Activated T-cell treated with anti-CD3 and anti-CD28 coated beads, Interleukin-2, amount 50 U/mL, for 72 hours (primary cell): ENCODE measurements around the gene UCK2. TPM values are rescaled to one million over a fixed set of nuclear protein-coding genes. Genes with fewer than 3 reads are reported as not detected.
A peak's percentile ranks its signal among the peaks of the same experiment; 100 is the strongest.

Experiments
- ATAC-seq, 2 donors: fragments of 150-1000 bp; cut with Tn5 transposase; replicated peaks in 1 of 2; 2 replicates each; pipeline ENCODE4 v1.10.0; 2021; ENCODE audit warnings: moderate library complexity in 2 of 2, mild to moderate bottlenecking in 1 of 2
- DNase-seq, 2 donors: peaks; one replicate each; pipeline ENCODE4 v3.0.0; 2021 to 2022; ENCODE audit warnings: mixed read lengths in 1 of 2
- H3K27ac Mint-ChIP-seq: one replicate; pipeline ENCODE4 v1.8.0; 2022; ENCODE audit warnings: mild to moderate bottlenecking, moderate library complexity, mixed read lengths
- H3K27me3 Mint-ChIP-seq: one replicate; pipeline ENCODE4 v1.8.0; 2022; ENCODE audit warnings: low read depth, mixed read lengths
- H3K36me3 Mint-ChIP-seq, 2 donors: one replicate each; pipeline ENCODE4 v1.8.0; 2022; ENCODE audit warnings: mixed read lengths in 2 of 2, mild to moderate bottlenecking in 1 of 2; ENCODE audit not compliant: insufficient read depth in 2 of 2
- H3K4me1 Mint-ChIP-seq: one replicate; pipeline ENCODE4 v1.8.0; 2022; ENCODE audit warnings: low read depth, mixed read lengths
- H3K4me3 Mint-ChIP-seq, 2 donors: one replicate each; pipeline ENCODE4 v1.8.0; 2022; ENCODE audit warnings: mild to moderate bottlenecking in 2 of 2, mixed read lengths in 2 of 2, moderate library complexity in 2 of 2
- H3K9me3 Mint-ChIP-seq, 2 donors: one replicate each; pipeline ENCODE4 v1.8.0; 2022; ENCODE audit warnings: mixed read lengths in 2 of 2
- total RNA-seq, 2 donors: library from RNA; stranded (reverse); gene quantifications; one replicate each; pipeline ENCODE4 v1.2.3, GENCODE V29; 2022

The UCK2 gene
- total RNA-seq, 2 donors from 2014 or later: 39.8 to 47.3 TPM

DNA sequence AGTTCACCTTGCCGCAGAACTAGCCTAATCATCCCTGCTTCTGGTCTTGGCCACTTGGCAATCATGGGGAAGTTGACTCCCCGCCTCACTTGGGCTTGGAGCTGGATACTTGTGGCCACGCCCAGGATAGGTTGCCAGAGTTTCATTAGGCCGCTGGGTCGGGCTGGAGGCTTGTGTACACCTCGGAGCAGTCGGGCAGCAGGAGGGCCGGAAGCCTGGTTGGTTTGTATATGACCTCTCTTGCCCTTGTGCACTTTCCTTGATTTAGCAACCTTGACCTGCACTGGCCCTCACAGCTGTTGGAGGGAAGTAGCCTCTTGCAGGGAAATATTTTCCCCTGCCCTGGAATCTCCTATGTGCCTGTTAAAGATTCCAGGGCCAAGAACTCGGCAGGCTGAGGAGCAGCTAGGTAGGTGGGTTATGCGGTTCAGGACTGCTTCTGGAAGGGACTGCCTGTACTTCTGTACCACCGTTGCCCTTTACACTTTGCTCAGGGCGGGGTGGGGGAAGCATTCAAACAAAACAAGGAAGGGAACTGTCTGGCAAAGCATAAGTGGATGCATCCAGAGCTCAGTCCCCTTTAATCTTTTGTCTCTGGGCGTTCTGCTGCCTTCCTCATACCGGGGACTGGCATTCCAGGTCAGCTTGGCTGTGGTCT is 83.5 kb downstream of the UCK2 start:
- Mint-ChIP-seq H3K27ac (no peak overlapping the region), H3K4me3 (no peak overlapping the region), H3K27me3 (no peaks in the 10 kb centered on the region), H3K36me3 (peaks cover 1 to 3% of the 10 kb centered on the region in 2 donors), H3K4me1 (no peaks in the 10 kb centered on the region), H3K9me3 (no peaks in the 10 kb centered on the region)
- no peak for ATAC-seq
- DNase-seq: no peak

DNA sequence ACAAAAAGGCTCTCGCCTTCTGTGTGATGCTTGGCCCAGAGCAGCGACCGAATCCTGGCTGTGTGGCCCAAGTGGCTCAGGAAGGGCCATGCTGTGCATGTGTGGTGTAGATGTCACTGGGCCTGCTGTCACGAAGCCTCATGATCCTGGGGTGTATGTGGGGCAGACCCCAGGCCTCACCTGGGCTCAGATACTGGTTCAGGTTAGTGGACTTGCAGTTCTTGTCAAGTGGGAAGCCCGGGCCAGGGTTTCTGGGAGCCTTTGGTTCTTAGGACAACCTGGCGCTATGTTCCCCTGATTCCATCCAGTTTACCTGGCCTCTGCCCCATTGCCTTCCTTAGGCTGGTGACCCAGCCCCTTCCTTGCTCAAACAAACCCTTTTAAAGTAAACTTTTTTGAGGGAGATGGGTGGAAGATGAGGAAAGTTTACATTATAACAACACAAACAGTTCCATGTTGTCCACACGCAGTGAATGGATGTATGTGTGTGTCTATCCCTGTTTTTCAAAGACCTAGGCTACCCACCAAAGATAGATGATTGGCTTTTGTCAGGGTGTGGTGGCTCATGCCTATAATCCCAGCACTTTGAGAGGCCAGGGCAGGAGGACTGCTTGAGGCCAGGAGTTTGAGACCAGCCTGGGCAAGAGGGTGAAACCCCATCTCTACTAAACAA is 84.3 kb downstream of the UCK2 start:
- Mint-ChIP-seq H3K27ac (no peak overlapping the region), H3K36me3 (peaks cover 1 to 3% of the 10 kb centered on the region in 2 donors), H3K27me3 (no peaks in the 10 kb centered on the region), H3K4me3 (no peak overlapping the region), H3K4me1 (no peaks in the 10 kb centered on the region), H3K9me3 (no peaks in the 10 kb centered on the region)
- DNase-seq (no peak), ATAC-seq (no peak)

DNA sequence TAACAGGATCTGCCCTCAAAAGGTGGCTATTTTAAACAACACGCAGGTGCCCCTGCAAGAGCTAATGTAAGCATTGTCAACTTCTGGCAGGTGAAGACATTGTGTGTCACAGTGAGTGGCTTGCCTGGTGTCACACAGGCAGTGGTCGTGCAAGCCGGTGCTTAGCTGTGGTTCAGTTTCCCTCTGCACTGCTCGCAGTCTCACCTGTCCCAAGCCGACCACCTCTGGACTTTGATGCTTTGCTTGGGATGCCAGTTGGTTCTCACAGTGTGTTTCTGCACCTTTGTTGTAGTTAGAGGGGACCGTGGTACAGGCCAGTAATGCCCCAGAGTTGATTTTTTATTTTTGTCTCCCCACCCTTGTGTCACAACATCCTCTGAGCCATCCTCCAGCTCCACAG is 85.2 kb downstream of the UCK2 start:
- H3K9me3 Mint-ChIP-seq: no peaks in the 10 kb centered on the region
- H3K4me1 Mint-ChIP-seq: no peaks in the 10 kb centered on the region
- no peak for ATAC-seq
- no peak for DNase-seq
- peaks cover 1 to 2% of the 10 kb centered on the region in 2 donors for H3K36me3 Mint-ChIP-seq
- no peaks in the 10 kb centered on the region for H3K27me3 Mint-ChIP-seq
- no peak overlapping the region for H3K4me3 Mint-ChIP-seq
- no peak overlapping the region for H3K27ac Mint-ChIP-seq

DNA sequence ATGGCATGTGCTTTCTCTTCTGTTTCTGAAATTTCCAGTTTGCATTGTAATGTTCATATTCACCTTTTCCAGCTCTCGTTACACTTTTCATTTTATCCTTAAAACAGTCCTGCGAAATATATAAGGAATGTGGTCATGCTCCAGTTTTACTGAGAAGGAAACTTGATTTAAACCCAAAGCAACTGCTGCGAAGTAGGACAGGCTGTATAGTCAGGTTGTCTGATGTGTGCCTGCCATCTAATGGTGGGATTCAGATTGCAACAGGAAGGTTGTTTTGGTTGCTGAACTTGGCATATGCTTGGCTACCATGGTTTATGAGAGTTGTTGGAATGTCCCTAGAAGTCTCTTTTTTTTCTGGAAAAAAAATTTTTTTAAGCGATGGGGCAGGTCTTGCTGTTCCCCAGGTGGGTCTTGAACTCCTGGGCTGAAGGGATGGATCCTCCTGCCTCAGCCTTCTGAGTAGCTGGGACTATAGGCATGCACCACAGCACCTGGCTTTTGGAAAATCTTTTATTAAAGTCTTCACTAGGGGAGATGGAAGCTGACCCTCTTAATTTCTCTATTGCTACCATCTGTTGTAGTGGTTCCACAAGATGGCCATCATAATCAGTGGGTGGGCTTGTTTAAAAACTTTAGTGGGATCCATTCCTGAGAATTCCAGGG is 86.9 kb downstream of the UCK2 start:
- ATAC-seq: peak; percentile 85 to 87
- Mint-ChIP-seq H3K9me3 (no peaks in the 10 kb centered on the region), H3K36me3 (peaks cover 0 to 1% of the 10 kb centered on the region in 2 donors), H3K27ac (no peak overlapping the region), H3K27me3 (no peaks in the 10 kb centered on the region), H3K4me1 (no peaks in the 10 kb centered on the region), H3K4me3 (no peak overlapping the region)
- peak; percentile 59 to 67 for DNase-seq

DNA sequence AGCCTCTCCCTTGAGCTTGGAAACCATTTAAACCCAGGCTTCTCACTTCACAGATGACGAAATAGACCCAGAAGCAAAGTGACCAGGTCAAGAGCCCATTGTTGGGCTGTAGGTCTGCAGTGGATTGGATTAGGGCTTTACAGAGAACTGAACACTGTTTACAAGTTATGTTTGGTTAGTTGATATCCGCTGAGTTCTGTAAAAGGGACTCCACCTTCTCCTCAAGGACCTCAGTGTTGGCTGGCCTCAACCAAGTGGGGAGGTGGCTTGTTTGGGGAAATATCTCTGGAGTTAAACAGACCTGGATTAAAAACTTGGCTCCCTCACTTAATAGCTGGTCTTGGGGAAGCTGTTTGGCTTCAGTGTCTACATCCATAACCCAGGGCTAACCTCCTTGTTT is 88.1 kb downstream of the UCK2 start:
- DNase-seq: no peak
- Mint-ChIP-seq H3K27me3 (no peaks in the 10 kb centered on the region), H3K36me3 (no peaks in the 10 kb centered on the region), H3K4me1 (no peaks in the 10 kb centered on the region), H3K4me3 (no peak overlapping the region), H3K27ac (no peak overlapping the region), H3K9me3 (no peaks in the 10 kb centered on the region)
- ATAC-seq: no peak

DNA sequence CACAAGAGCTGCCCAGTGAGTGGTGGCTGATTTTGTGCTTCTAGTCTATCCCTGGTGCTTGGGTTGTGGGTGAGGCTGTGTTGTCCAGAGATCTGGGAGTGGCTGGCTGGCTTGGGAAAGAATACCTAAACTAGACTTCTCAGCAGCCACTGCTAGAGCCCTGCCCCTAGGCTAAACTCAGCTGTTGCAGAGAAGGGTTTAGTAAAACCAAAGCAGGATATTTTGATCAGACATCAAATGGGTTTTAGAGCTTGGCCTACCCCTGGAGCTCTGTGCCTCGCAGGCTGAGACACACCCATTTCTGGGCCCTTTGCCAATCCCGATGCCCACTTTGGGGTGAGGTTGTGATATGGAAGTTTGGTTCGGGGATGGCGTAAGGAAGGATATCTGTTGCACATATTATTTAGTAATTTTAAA is 88.5 kb downstream of the UCK2 start:
- H3K27me3 Mint-ChIP-seq: no peaks in the 10 kb centered on the region
- H3K9me3 Mint-ChIP-seq: no peaks in the 10 kb centered on the region
- no peak for DNase-seq
- no peak for ATAC-seq
- H3K27ac Mint-ChIP-seq: no peak overlapping the region
- H3K4me1 Mint-ChIP-seq: no peaks in the 10 kb centered on the region
- H3K4me3 Mint-ChIP-seq: no peak overlapping the region
- H3K36me3 Mint-ChIP-seq: no peaks in the 10 kb centered on the region

DNA sequence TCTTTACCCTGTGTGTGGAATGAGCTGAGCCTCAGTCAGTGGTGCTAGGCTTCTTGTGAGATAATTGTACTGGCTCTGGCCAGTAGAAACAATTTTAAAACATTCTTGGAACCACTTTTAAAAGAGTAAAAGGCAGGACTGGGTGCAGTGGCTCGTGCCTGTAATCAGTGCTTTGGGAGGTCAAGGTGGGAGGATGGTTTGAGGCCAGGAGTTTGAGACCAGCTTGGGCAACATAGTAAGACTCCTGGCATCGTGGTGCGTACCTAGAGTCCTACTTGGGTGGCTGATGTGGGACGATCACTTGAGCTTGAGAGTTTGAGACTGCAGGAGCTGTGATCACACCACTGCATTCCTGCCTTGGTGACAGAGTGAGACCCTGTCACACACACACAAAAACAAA is 89.8 kb downstream of the UCK2 start:
- Mint-ChIP-seq H3K4me3 (no peak overlapping the region), H3K36me3 (no peaks in the 10 kb centered on the region), H3K27me3 (no peaks in the 10 kb centered on the region), H3K27ac (no peak overlapping the region), H3K9me3 (no peaks in the 10 kb centered on the region), H3K4me1 (no peaks in the 10 kb centered on the region)
- DNase-seq: no peak
- ATAC-seq: no peak

DNA sequence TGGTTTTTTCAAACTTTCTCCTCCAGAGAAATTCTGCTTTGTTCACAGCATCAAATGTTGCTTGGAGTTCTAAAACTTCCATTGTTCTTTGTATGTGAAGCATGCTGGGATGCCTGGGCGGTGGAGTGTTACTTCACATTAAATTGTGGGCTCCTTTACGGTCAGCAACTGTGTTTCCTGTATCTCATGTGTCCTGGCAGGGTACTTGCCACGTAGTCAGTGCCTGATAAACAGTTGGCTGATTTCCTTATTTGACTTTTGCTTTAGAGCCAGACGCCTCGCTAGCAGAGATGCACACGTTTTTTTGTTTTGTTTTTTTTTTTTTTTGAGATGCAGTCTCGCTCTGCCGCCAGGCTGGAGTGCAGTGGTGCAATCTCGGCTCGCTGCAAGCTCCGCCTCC is 96.7 kb downstream of the UCK2 start:
- Mint-ChIP-seq H3K27ac (no peak overlapping the region), H3K27me3 (peaks cover 14% of the 10 kb centered on the region), H3K4me3 (no peak overlapping the region), H3K4me1 (peaks cover 9% of the 10 kb centered on the region), H3K36me3 (no peaks in the 10 kb centered on the region), H3K9me3 (no peaks in the 10 kb centered on the region)
- no peak for DNase-seq
- no peak for ATAC-seq

DNA sequence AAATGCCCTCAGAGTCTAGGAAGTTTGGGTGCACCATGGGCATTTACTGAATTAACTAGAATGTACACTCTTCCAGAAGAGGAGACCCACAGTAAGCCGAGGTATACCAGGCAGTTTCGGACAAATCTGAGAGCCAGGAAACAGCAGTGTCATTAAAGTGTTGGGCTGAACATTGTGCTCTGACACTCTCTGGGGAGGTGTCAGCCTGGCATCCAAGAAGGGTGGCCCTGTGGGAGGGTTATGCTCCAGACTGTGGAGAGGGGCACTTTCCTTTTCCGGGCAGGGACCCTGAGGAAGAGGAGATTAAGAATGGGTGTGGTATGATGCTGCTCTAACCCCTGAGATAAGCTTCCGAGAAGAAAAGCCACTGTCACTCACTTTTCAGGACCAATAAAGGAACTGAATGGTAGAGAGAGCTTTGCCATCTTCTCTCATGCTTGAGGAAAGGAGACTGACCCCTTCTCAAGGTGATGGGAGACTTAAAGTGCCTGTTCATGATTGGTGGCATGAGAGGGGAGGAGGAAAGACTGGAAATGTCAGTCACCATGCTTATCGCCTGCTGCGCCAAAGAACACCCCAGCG is 98.2 kb downstream of the UCK2 start:
- H3K27ac Mint-ChIP-seq: no peak overlapping the region
- DNase-seq (no peak), ATAC-seq (no peak)
- H3K4me1 Mint-ChIP-seq: peaks cover 9% of the 10 kb centered on the region
- H3K36me3 Mint-ChIP-seq: no peaks in the 10 kb centered on the region
- H3K27me3 Mint-ChIP-seq: peaks cover 14% of the 10 kb centered on the region
- no peak overlapping the region for H3K4me3 Mint-ChIP-seq
- no peaks in the 10 kb centered on the region for H3K9me3 Mint-ChIP-seq

DNA sequence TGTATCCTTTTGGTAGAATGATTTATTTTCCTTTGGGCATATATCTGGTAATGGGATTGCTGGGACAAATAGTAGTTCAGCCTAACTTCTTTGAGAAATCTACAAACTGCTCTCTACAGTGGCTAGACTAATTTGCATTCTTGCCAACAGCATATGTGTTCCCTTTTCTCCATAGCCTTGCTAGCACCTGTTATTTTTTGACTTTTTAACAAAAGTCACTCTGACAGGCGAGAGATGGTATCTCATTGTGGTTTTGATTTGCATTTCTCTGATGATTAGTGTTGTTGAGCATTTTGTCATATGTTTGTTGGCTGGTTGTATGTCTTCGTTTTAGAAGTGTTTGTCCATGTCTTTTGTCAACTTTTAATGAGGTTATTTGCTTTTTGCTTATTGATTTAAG is 99.8 kb downstream of the UCK2 start:
- Mint-ChIP-seq H3K4me1 (peaks cover 9% of the 10 kb centered on the region), H3K4me3 (no peak overlapping the region), H3K27me3 (peaks cover 14% of the 10 kb centered on the region), H3K9me3 (no peaks in the 10 kb centered on the region), H3K27ac (peak overlapping the region; percentile 15), H3K36me3 (no peaks in the 10 kb centered on the region)
- no peak for DNase-seq
- no peak for ATAC-seq

DNA sequence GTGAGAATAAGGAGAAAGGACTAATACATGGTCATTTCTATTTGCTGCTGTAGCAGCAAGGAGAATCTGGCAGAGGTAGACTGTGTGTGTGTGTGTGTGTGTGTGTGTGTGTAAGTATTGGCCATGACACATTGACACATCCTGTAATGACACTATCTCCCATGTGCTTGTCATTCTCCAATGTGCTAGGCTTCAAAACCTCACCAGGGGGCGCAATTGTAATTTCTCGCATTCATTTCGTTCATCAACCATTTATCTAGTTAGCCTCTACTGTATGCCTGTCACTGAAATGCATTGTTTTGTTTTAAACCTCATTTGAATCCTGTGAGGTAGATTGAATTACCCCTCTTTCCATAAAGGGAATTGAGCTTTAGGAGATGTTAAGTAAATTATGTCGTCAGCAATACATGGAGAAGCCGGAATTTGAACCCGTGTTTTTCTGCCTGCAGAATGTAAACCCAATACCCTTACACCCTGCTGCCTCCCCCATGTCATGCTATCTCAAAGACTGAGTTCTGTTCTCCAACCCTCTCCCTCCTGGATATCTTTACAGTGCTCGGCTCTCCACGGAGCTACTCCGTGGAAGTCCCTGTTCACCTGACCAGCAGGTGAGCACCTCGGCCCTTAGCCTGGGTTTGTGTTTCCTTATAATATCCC is 100.8 kb downstream of the UCK2 start:
- ATAC-seq (peak; percentile 63 to 75), DNase-seq (peak; percentile 38 to 67)
- Mint-ChIP-seq H3K4me3 (no peak overlapping the region), H3K36me3 (no peaks in the 10 kb centered on the region), H3K27ac (no peak overlapping the region), H3K27me3 (peaks cover 8% of the 10 kb centered on the region), H3K4me1 (peaks cover 9% of the 10 kb centered on the region), H3K9me3 (no peaks in the 10 kb centered on the region)

DNA sequence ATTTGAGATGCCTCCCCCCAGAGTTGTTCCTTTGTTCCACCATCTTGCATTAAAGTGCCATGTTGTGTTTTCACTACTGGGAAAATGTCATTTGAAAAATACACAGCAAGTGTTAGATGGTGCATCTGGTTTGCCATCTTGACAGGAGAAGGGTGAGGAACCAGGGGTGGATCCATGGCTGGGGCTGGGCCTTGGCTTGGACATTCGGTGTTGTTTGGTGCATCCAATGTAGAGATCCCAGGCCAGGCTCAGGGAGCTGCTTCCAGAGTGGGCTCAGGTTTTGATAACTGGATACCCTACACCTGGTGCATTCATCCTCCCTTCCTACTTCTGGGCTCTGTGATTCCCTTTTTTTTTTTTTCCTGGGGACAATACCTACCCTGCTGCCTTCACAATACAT is 103.5 kb downstream of the UCK2 start:
- Mint-ChIP-seq H3K27me3 (no peaks in the 10 kb centered on the region), H3K4me1 (peaks cover 9% of the 10 kb centered on the region), H3K4me3 (no peak overlapping the region), H3K27ac (no peak overlapping the region), H3K36me3 (no peaks in the 10 kb centered on the region), H3K9me3 (no peaks in the 10 kb centered on the region)
- no peak for DNase-seq
- ATAC-seq: no peak
